Measurements from ENCODE around the gene LFNG. TPM values are rescaled to one million over a fixed set of nuclear protein-coding genes. Genes with fewer than 3 reads are reported as not detected.
A peak's percentile ranks its signal among the peaks of the same experiment; 100 is the strongest.

Gene LFNG
- total RNA-seq, 4 donors from 2014 or later = 17.9 to 162 (median 80.6) TPM

DNA sequence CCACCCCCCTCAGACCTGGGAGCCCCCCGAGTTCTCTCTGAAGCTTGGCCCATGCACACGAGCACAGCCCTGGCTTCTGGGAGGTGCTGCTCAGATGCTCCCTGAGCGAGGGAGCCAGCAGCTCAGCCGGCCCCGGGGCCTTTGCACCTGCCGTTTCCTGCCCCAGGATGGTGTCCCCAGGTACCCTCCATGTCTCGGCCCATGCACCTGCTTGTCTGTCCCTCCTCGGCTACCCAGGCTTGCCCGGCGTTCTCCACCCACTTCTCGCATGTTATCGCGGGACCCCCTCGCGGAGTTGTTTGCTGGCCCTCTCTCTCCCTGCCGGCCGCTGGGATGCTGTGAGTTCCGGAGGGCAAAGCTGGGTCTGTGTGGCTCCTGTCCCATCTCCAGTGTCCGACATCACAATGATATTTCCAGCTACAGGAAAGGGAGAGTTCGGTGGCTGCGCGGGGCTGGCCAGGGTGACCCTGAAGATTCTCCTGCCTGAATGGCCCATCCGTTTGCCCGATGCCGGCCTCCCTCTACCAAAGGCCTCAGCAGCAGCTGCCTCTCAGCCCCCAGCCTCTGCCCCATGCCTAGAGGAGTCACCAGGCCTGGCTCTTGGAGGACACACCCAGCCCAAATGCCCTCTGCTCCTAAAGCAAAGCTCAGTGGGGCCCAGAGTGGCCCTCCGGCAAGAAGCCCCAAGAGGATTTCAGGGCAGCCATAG is 12.2 kb upstream of the LFNG start:
- in situ Hi-C loops (cut with MboI; ENCODE audit: low pct_ligation_motif_present in 1 of 4, low pct_unique_long_range_greater_than_20kb in 1 of 4, low sequenced_read_pairs in 3 of 4) = no loop called here
- DNase-seq = no peak
- Histone ChIP-seq H3K4me3 (no peak overlapping the region), H3K9me3 (no peaks in the 10 kb centered on the region), H3K4me1 (peaks cover 12 to 32% (median 23%) of the 10 kb centered on the region in 4 donors), H3K27ac (no peak overlapping the region), H3K27me3 (no peaks in the 10 kb centered on the region), H3K36me3 (no peaks in the 10 kb centered on the region)
- TF ChIP-seq EP300 (IDR thresholded peaks at IDR 0.05; ENCODE audit: low read depth) (no peak), POLR2AphosphoS5 (IDR thresholded peaks at IDR 0.05) (no peak), POLR2A (IDR thresholded peaks at IDR 0.05) (no peak)
- TF ChIP-seq, protein P1, sequence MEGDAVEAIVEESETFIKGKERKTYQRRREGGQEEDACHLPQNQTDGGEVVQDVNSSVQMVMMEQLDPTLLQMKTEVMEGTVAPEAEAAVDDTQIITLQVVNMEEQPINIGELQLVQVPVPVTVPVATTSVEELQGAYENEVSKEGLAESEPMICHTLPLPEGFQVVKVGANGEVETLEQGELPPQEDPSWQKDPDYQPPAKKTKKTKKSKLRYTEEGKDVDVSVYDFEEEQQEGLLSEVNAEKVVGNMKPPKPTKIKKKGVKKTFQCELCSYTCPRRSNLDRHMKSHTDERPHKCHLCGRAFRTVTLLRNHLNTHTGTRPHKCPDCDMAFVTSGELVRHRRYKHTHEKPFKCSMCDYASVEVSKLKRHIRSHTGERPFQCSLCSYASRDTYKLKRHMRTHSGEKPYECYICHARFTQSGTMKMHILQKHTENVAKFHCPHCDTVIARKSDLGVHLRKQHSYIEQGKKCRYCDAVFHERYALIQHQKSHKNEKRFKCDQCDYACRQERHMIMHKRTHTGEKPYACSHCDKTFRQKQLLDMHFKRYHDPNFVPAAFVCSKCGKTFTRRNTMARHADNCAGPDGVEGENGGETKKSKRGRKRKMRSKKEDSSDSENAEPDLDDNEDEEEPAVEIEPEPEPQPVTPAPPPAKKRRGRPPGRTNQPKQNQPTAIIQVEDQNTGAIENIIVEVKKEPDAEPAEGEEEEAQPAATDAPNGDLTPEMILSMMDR (IDR thresholded peaks at IDR 0.05) = no peak
- WGBS, 2 donors (ENCODE audit: low coverage in 1 of 2) = 84% methylated on average over 23 of the region's 26 CpGs; no CpG with 5 or more reads in 1 of the 2 donors
- intact Hi-C loops (cut with DNase I; ENCODE audit: low total_unique reads) = no loop called here

DNA sequence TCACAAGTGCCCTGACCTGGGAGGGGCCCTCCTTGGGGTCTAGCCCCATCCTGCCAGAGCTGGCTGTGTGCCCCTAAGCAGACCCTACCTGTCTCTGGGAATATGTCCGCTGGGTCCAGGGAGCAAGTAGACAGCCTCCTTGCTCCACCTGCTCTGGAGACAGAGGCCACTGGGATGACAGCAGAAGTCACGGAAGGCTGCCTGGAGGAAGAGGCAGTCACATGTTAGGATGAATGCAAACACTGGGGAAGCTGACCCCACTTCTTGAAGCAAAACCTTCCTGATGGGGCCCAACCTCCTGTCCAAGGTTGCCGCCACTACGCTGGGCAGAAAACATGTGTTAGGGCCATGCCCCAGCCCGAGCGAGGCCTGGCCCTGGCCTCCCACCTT is 11.7 kb upstream of the LFNG start:
- in situ Hi-C loops (cut with MboI; ENCODE audit: low pct_ligation_motif_present in 1 of 4, low pct_unique_long_range_greater_than_20kb in 1 of 4, low sequenced_read_pairs in 3 of 4) (no loop called here), intact Hi-C loops (cut with DNase I; ENCODE audit: low total_unique reads) (no loop called here)
- H3K4me1 ChIP-seq = peaks cover 15 to 37% (median 28%) of the 10 kb centered on the region in 4 donors
- no peaks in the 10 kb centered on the region for H3K9me3 ChIP-seq
- no peaks in the 10 kb centered on the region for H3K36me3 ChIP-seq
- no peak for DNase-seq
- H3K4me3 ChIP-seq = no peak overlapping the region
- TF ChIP-seq EP300 (IDR thresholded peaks at IDR 0.05; ENCODE audit: low read depth) = no peak
- TF ChIP-seq POLR2AphosphoS5 (IDR thresholded peaks at IDR 0.05) = no peak
- TF ChIP-seq, protein P1 (IDR thresholded peaks at IDR 0.05) = no peak
- no peak for TF ChIP-seq POLR2A (IDR thresholded peaks at IDR 0.05)
- peak overlapping the region in 3 of 4 donors; percentile 41 to 65 (median 44) for H3K27ac ChIP-seq
- no peaks in the 10 kb centered on the region for H3K27me3 ChIP-seq
- 95% methylated on average over 6 of the region's 6 CpGs; no CpG with 5 or more reads in 1 of the 2 donors for WGBS, 2 donors (ENCODE audit: low coverage in 1 of 2)

DNA sequence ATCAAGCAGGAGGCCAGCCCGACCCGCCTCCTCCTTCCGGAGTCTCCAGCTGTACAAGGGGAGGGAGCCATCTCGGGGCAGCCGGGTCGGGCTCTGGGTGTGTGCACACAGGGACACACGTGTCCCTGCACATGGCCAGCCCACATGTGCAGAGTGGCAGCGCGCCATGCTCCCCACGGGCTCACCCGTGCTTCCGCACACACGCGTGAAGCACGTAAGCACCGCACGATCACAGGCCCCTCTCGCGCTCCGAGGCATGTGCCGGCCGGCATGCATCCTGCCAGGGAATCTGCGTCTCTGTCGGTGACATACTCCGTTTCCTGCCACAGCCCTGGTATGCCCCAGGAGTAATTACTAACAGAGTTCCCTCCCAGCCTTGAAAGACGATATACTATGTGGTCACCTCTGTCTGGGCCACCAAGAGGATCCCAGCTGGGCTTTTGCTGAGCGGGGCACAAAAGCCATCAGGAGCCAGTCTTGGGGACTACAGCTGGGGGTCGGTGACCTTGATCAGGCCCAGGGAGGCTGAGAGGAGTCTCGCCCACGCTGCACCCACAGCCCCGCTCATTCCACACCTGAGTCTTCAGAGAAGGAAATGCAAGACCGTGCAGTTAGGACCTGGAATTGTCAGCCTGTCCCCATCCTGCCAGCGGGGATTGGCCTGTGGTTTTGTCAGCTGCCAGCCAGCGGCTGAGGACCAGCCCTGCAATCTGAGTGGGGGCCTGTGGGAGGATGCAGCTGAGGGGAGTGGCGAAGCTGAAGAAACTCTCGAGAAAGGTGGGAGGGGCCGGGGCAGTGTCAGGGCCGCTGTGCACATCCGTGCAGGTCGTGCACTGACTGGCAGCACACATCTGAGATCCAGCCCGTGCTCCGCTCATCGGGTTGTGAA is 11.0 kb upstream of the LFNG start:
- TF ChIP-seq EP300 (IDR thresholded peaks at IDR 0.05; ENCODE audit: low read depth) (no peak), POLR2AphosphoS5 (IDR thresholded peaks at IDR 0.05) (no peak), POLR2A (IDR thresholded peaks at IDR 0.05) (no peak)
- TF ChIP-seq, protein P1 (IDR thresholded peaks at IDR 0.05) = no peak
- H3K4me3 ChIP-seq = no peak overlapping the region

DNA sequence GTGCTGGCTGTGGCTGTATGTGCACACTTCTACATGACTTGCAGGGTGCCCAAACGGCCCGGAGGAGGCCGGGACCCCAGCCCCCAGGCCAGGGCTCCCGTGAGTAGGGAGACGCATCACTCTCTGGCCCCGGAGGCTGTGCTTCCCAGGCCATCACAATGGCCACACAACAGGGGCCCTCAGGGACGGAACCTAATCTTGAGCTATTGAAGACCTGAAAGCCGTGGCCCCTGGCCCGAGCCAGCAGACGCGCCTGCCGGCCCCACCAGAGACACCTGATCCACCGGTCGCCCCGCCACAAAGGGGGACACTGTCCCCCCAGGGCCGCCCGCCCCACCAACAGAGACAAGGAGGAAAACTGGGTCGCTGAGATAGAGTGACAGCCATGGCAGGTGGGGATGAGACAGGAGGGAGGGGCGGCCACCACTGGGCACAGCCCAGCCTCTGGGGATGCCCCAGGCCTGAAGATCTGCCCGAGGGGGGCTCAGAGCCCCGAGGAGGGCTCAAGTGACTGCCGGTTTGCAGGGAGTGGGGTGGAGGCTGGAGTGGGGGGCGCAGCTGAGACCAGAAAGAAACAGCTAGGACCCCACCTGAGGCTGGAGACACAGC is 10.2 kb upstream of the LFNG start:
- TF ChIP-seq, protein P1 (IDR thresholded peaks at IDR 0.05) = no peak
- TF ChIP-seq EP300 (IDR thresholded peaks at IDR 0.05; ENCODE audit: low read depth) = no peak
- no peak for TF ChIP-seq POLR2A (IDR thresholded peaks at IDR 0.05)
- no peak for TF ChIP-seq POLR2AphosphoS5 (IDR thresholded peaks at IDR 0.05)
- Histone ChIP-seq H3K4me1 (peaks cover 15 to 37% (median 28%) of the 10 kb centered on the region in 4 donors), H3K27me3 (no peaks in the 10 kb centered on the region), H3K4me3 (no peak overlapping the region), H3K36me3 (no peaks in the 10 kb centered on the region), H3K27ac (peak overlapping the region in 2 of 4 donors; percentile 44 to 65), H3K9me3 (no peaks in the 10 kb centered on the region)
- intact Hi-C loops (cut with DNase I; ENCODE audit: low total_unique reads) (no loop called here), in situ Hi-C loops (cut with MboI; ENCODE audit: low pct_ligation_motif_present in 1 of 4, low pct_unique_long_range_greater_than_20kb in 1 of 4, low sequenced_read_pairs in 3 of 4) (no loop called here)
- no peak for DNase-seq
- 82% methylated on average over 11 of the region's 23 CpGs; no CpG with 5 or more reads in 1 of the 2 donors for WGBS, 2 donors (ENCODE audit: low coverage in 1 of 2)

More for the DNA sequence above, 11.0 kb upstream of the LFNG start:
- H3K4me1 ChIP-seq = peaks cover 15 to 37% (median 28%) of the 10 kb centered on the region in 4 donors
- 62% methylated on average over 43 of the region's 43 CpGs; no CpG with 5 or more reads in 1 of the 2 donors for WGBS, 2 donors (ENCODE audit: low coverage in 1 of 2)
- no peaks in the 10 kb centered on the region for H3K27me3 ChIP-seq
- intact Hi-C loops (cut with DNase I; ENCODE audit: low total_unique reads) = no loop called here
- H3K36me3 ChIP-seq = no peaks in the 10 kb centered on the region
- in situ Hi-C loops (cut with MboI; ENCODE audit: low pct_ligation_motif_present in 1 of 4, low pct_unique_long_range_greater_than_20kb in 1 of 4, low sequenced_read_pairs in 3 of 4) = no loop called here
- peak; percentile 71 for DNase-seq
- H3K27ac ChIP-seq = peak overlapping the region; percentile 20 to 65 (median 42)
- no peaks in the 10 kb centered on the region for H3K9me3 ChIP-seq
